Vagina (tissue), 2 donors: ENCODE results near the gene CCDC148.

Source experiments
- POLR2A ChIP-seq, 2 donors: fragments of 450-650 bp; IDR thresholded peaks; one replicate each; pipeline ENCODE4 v1.6.1; 2017; ENCODE audit warnings: antibody characterized with exemption in 2 of 2, mild to moderate bottlenecking in 2 of 2, moderate library complexity in 2 of 2
- TF ChIP-seq, protein P1 (sequence below), 3 experiments: fragments of 450-650 bp in 2 of 3; fragments of 200-600 bp in 1 of 3; sonication (generic) in 1 of 3; IDR thresholded peaks; one replicate each; pipeline ENCODE4 v1.5.1; 2017 to 2019; ENCODE audit warnings: antibody characterized with exemption in 3 of 3, mild to moderate bottlenecking in 2 of 3, moderate library complexity in 2 of 3

DNA sequence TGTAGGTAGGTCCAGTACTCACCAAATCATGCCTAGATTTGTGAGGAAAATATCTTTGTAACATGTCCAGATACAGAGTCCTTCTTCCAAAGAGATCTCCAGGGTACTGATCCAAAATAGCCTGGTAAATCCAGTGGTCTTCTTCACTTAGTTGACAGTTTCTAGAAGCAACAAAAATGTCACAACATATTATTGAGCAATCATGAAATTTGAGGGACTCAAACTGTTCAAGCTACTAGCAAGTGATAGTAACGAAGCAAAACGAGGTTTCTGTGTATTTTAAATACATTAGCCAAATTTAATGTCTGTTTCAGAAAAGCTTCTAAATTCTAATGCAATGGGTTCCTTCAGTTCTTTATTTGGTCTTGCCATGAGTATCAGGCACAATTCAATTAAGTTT, 142.8 kb downstream of the CCDC148 start:
- TF ChIP-seq POLR2A (IDR thresholded peaks at IDR 0.05), result no peak
- TF ChIP-seq, protein P1, sequence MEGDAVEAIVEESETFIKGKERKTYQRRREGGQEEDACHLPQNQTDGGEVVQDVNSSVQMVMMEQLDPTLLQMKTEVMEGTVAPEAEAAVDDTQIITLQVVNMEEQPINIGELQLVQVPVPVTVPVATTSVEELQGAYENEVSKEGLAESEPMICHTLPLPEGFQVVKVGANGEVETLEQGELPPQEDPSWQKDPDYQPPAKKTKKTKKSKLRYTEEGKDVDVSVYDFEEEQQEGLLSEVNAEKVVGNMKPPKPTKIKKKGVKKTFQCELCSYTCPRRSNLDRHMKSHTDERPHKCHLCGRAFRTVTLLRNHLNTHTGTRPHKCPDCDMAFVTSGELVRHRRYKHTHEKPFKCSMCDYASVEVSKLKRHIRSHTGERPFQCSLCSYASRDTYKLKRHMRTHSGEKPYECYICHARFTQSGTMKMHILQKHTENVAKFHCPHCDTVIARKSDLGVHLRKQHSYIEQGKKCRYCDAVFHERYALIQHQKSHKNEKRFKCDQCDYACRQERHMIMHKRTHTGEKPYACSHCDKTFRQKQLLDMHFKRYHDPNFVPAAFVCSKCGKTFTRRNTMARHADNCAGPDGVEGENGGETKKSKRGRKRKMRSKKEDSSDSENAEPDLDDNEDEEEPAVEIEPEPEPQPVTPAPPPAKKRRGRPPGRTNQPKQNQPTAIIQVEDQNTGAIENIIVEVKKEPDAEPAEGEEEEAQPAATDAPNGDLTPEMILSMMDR (IDR thresholded peaks at IDR 0.05), result no peak
